GM21529 (cell line): ENCODE data around the gene MTF1.
"Not testable (repeated sequence)": the region's sequence is repeated elsewhere in the genome, so short reads cannot be mapped to it uniquely, and the experiment has no call there.

ENCODE experiments used
- ATAC-seq: cut with Tn5 transposase; IDR thresholded peaks from one replicate; pipeline ENCODE4 v1.9.1; 2021; ENCODE audit not compliant: unreplicated experiment

Gene MTF1

GRCh38 chr1:37859507-37860345, at the start of gene MTF1:
Gene MTF1, minus strand, starts transcription at chr1:37859592. Its CDS starts 1,934 bp downstream, at chr1:37857658.
- peak; percentile 89 for ATAC-seq

GRCh38 chr1:37908531-37908930, 49.1 kb upstream of the MTF1 start:
- not testable (repeated sequence) for ATAC-seq

- ATAC-seq = not testable (repeated sequence)
Observed at GRCh38 chr1:37907416-37908125, 48.2 kb upstream of the MTF1 start.

DNA sequence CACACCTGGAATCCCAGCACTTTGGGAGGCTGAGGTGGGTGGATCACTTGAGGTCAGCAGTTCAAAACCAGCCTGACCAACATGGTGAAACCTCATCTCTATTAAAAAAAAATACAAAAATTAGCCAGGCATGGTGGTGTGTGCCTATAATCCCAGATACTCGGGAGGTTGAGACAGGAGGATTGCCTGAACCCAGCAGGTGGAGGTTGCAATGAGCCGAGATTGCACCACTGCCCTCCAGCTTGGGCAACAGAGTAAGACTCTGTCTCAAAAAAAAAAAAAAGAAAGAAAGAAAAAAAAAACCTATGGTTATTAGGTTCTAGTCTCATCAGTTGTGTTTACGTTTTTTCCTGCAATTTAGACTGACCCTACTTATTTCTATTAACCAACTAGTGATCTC, 47.2 kb upstream of the MTF1 start:
- not testable (repeated sequence) for ATAC-seq

- ATAC-seq = no peak
Observed at GRCh38 chr1:37905727-37906126, 46.3 kb upstream of the MTF1 start.

DNA sequence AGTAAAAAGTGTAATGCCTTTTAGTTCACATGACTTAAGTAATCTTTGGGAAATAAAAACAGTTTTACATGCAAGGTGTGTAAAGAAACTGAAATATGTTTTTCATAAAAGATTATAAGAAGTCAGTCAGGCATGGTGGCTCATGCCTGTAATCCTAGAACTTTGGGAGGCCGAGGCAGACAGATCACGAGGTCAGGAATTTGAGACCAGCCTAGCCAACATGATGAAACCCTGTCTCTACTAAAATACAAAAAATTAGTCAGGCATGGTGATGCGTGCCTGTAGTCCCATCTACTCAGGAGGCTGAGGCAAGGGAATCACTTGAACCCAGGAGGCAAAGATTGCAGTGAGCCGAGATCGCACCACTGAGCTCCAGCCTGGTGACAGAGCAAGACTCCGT, 44.5 kb upstream of the MTF1 start:
- ATAC-seq = not testable (repeated sequence)

GRCh38 chr1:37902983-37903382, 43.6 kb upstream of the MTF1 start:
- ATAC-seq = no peak

GRCh38 chr1:37901893-37902225, 42.5 kb upstream of the MTF1 start:
- ATAC-seq = peak; percentile 9

- ATAC-seq = peak; percentile 68
Observed at GRCh38 chr1:37901191-37901892, 42.0 kb upstream of the MTF1 start.

GRCh38 chr1:37897563-37897962, 38.2 kb upstream of the MTF1 start:
- ATAC-seq = not testable (repeated sequence)

DNA sequence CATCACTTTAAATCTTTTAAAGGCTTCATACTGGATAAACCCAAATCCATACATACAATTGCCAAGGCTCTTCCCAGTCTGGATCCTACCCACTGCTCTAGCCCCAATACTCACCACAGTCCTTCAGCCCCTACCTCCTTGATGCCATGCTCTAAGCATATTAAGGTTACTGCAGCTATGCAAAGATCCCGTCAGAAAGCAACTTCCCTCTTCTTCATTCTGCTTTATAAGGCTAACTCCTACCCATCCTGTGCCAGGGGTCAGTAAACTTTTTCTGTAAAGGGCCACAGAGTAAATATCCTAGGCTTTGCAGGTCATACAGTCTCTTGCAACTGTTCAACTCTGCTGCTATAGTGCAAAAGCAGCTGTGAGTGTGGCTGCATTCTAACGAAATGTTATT, 34.3 kb upstream of the MTF1 start:
- ATAC-seq = no peak

DNA sequence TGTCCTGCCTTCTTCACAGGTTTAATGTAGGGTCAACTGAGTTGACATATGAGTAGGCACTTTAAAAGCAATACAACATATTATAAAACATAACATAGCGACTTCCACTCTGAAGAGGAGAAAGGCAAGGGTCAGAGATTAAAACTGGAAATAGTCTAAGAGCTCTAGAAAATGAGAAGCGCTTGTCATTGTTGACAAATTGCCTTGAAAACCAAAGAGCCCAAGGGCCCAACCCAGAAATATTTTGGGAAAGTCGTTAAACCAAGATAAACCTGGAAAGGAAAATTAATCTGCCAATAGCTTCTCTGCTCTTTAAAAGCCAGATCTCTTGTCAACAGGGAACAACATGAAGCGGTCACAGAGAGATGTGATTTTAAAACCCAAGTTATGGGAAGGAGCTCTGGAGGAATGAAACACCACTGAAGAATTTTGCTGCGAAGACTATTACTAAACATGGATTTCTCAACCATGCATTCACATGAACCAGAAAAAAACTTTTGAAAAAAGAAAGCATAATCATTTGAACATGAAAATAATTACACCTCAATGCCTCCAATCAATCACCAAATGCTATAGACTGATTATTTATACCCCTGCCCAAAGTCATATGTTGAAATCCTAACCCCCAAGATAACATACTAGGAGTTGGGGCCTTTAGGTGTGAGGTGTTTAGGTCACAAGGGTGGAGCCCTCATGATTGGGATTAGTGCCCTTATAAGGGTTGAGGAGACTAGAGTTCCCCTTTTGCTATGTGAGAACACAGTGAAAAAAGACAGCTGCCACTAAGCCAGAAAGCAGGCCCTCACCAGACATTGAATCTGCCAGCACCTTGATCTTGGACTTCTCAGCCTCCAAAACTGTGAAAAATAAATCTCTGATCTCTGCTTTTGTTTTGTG, 33.0 kb upstream of the MTF1 start:
- ATAC-seq = no peak

- no peak for ATAC-seq
Observed at GRCh38 chr1:37890378-37891014, 31.1 kb upstream of the MTF1 start.

- no peak for ATAC-seq
Observed at GRCh38 chr1:37888022-37888700, 28.8 kb upstream of the MTF1 start.

DNA sequence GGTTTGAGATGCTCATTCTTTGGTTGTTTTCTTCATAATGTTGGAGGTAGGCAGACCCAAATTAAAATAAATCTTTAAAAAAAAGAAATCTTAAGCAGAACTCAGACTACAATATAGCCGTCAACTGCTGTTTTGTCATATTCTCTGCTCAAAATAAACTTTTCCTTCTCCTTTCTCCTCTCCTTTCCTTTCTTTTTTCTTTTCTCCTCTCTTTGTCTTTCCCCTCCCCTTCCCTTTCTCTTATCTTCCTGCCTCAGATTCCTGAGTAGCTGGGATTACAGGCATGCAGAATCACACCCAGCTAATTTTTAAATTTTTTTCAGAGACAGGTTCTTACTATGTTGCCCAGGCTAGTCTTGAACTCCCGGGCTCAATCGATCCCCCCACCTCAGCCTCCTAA, 24.8 kb upstream of the MTF1 start:
- ATAC-seq = no peak

DNA sequence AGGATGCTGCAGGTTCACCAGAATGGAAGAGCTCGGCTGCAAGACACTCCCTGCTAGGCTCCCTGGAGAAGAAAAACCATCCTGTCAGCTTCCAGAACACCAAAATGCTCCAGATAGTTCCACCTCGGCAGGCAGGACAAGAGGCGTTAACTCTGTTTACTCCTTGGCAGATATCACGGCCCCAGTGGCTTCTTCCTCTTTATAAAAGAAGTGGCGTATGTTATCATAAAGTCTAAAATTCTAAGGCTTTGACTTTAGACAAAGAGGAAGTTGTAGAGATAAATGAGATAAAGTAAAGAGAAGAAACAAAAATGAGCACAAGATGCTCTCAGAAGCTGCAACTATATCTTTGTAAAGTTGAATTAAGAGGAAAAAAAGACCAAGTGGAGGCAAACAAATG, 24.3 kb upstream of the MTF1 start:
- no peak for ATAC-seq

DNA sequence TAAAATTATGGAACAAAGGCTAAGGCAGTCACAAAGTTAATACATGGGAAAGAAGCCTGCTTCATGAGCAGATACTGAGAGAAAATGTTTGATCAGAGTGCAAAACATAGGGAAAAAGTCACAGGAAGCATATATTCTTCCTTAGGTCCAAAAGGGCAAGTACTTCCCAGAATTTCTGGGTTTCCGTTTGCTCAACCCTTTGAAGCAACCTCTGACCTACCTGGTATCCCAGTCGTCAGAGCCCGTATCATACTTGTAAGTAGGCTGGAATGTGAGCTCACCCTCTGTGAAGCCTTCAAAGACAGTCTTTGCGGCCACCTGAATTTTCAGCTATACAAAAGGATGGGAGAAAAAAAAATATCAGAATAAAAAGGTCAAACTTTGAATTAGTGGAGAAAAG, 20.5 kb upstream of the MTF1 start:
- no peak for ATAC-seq

GRCh38 chr1:37878071-37878470, 18.7 kb upstream of the MTF1 start:
- ATAC-seq = no peak

- no peak for ATAC-seq
Observed at GRCh38 chr1:37875833-37876232, 16.4 kb upstream of the MTF1 start.

GRCh38 chr1:37872692-37873091, 13.3 kb upstream of the MTF1 start:
- no peak for ATAC-seq
